NCI-H526 treated with DMSO at 0.1 percent for 48 hours (cell line): ENCODE measurements around the gene VTI1A.

Source experiments
- DNase-seq: peaks from one replicate; lab custom pipeline; 2025; lab: John Stamatoyannopoulos, UW

Gene VTI1A

DNA sequence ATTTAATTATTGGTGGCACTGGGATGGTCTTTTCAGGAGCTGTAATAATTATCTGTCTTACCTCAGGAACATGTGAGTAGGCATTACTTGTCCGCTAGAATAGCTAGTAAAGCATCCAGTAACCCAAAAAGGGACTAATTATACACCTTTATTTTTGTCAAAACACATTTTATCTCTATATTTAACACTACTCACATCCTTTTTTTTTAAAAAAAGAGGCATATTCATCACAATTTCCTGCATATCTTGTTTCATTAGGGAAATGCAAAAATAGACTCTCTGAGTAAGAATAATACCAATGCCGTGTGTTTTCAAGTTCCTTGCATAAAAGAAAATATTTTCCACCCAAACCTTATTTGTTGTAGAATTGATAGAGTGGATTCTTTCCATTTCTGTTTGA lies 99.5 kb downstream of the VTI1A start:
- no peak for DNase-seq

DNA sequence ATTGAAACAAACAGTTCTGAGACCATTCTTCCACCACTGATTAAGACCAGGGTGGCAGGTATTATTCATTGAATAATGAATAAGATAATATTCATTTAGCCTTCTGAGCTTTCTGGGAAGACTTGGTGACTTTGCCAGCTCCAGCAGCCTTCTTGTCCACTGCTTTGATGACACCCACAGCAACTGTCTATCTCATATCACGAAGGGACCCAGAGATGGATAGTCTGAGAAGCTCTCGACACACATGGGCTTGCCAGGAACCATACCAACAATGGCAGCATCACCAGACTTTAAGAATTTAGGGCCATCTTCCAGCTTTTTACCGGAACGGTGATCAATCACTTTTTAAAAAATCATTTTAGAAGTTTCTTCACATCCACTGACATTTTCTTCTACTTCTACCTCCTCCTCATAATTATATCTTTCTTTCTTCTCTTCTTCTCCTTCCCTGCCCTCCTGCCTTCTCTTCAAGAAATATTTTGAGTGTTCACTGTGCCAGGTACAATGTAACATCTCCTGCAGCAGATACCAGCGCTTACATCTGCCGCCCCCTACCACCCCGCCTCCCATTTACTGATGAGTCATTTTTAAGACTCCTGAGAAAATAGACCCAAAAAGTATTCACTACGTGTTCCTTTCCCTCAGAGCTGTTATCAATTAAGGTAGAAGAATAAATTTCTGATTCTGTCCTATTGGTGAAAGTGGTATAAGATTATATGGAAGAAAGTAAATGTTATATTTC lies 101.7 kb downstream of the VTI1A start:
- DNase-seq = no peak

- no peak for DNase-seq
Observed at GRCh38 chr10:112552593-112553110, 105.6 kb downstream of the VTI1A start.

GRCh38 chr10:112553315-112553714 lies 106.3 kb downstream of the VTI1A start:
- no peak for DNase-seq

GRCh38 chr10:112554263-112554662 lies 107.2 kb downstream of the VTI1A start:
- no peak for DNase-seq

DNA sequence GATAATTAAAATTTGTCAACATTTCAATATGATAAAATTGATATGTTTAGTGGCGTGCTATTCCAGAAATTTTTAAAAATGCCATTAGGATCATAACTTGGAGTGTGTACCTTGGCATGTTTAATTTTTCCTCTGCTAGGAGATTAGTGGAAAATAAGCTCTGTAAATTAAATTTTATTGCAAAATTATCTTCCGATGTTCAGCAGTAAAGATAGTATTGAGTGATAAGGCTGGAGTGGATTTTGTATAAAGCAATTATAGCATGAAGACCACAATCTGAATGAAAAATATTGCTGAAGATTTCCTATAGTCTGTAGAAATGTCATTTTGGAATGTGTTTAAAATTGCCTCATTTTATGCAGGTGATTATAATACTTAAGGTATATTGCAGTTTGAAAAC lies 110.2 kb downstream of the VTI1A start:
- DNase-seq = no peak

GRCh38 chr10:112558476-112559142 lies 111.6 kb downstream of the VTI1A start:
- DNase-seq = no peak

GRCh38 chr10:112559349-112559748 lies 112.3 kb downstream of the VTI1A start:
- DNase-seq = no peak

GRCh38 chr10:112562122-112562521 lies 115.1 kb downstream of the VTI1A start:
- DNase-seq = no peak

- DNase-seq = peak; percentile 33
Observed at GRCh38 chr10:112562809-112563663, 116.0 kb downstream of the VTI1A start.

DNA sequence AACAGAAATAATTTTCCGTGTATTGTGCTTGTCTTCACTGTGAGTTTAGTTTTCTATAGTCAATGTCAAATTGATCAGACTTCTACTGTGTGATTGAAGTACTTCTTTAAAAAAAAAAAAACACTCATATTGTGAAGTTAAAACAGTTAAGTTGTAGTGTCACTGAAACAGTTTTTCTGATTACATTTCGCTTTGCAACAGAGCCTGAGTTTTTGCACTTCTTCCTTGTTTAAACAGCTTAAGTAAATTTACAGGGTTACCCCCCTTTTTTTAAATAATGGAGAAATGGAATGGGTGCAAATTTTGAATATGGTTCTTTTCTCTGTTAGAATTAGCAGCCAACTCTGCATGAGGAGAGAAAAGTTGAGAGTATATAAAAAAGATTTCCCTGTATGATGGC lies 117.3 kb downstream of the VTI1A start:
- no peak for DNase-seq

- peak; percentile 56 for DNase-seq
Observed at GRCh38 chr10:112565434-112566053, 118.5 kb downstream of the VTI1A start.

DNA sequence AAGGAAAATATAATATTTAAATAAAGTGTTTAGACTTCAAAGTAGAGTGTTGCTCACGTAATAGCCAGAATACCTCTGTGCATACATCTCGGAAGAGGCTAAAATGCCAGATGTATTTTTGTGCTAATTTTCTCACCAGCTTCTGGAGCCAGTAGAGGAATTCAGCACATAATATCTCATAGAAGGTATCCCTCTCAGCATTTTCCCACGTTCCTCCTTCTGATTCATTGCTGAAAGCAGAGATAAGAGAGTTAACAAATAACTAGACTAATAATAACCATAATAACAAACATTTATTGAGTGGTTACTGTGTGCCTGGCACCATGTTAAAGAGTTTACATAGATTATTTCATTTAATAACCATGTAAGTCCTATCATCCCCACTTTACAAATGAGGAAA lies 123.6 kb downstream of the VTI1A start:
- no peak for DNase-seq

- DNase-seq = no peak
Observed at GRCh38 chr10:112579578-112579977, 132.6 kb downstream of the VTI1A start.

DNA sequence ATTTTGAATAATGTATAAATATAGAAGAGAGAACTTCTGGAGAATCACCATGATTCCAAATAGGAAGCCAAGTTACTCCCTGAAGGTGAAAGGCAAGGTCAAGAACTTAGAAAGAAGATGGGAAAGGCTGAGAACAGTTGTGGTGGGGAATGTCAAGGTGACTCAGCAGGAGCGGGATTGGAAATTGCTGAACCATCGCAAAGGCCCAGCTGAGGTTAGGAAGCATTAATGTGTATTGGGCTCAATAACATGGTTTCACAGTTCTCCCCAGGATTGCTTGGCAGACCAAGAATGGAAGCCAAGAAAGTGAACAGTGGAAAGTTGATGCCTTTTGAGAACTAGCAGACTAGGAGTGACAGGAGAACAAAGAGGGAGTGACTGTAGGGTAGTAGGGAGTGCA lies 133.3 kb downstream of the VTI1A start:
- no peak for DNase-seq

GRCh38 chr10:112581921-112582320 lies 134.9 kb downstream of the VTI1A start:
- DNase-seq = no peak

GRCh38 chr10:112583236-112583939 lies 136.4 kb downstream of the VTI1A start:
- no peak for DNase-seq

DNA sequence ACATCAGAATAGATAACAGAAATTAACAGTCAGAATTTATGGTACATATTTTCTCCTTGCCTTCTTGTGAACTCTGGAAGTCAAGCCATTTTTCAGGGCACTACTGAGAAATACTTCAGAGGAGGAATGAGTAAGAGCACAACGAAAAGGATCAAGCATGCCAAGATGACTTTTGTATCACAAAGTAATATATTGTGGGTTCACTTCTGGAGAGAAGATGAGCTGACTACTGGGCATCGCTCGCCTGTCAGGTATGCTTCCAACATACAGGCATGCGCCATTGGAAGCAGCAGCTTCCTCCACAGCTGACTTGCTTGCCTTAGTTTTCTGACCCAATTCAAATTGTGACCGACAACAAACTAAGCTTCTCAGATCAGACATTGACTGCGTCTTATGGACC lies 137.3 kb downstream of the VTI1A start:
- DNase-seq = no peak

DNA sequence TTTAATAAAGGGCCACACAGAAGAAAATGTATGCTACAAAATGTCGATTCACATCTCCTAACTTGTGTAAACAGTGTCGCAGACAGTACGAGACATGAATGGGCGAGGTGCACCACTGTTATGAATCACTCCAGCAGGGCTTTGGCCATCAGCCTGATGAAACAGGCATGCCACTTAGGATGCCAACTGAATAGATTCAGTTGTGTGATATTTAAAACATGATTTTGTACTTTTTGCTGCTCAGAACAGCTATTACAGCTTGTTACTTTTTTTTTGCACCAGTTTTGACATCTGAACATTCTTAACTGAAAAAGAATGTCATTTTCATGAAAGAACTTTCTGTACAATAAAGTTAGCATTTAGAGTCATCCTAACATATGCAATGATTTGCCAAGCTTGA lies 138.1 kb downstream of the VTI1A start:
- no peak for DNase-seq

GRCh38 chr10:112585960-112586359 lies 138.9 kb downstream of the VTI1A start:
- no peak for DNase-seq

- DNase-seq = no peak
Observed at GRCh38 chr10:112587729-112588128, 140.7 kb downstream of the VTI1A start.
